HuH-7 (cell line): Measurements from ENCODE around the gene RGS10.
"Not testable (repeated sequence)": the region's sequence is repeated elsewhere in the genome, so short reads cannot be mapped to it uniquely, and the experiment has no call there.

Source experiments
- DNase-seq: peaks from one replicate; pipeline ENCODE4 v3.0.0; 2011; ENCODE audit warnings: low spot score

The RGS10 gene, protein sequence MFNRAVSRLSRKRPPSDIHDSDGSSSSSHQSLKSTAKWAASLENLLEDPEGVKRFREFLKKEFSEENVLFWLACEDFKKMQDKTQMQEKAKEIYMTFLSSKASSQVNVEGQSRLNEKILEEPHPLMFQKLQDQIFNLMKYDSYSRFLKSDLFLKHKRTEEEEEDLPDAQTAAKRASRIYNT

GRCh38 chr10:119542357-119542987, at the start of gene RGS10:
Gene RGS10, minus strand, starts transcription at chr10:119542719. Its CDS starts 81 bp downstream, at chr10:119542638.
- peak; percentile 56 for DNase-seq

- no peak for DNase-seq
These were observed 45.6 kb upstream of the RGS10 start for GRCh38 chr10:119588071-119588470.

- no peak for DNase-seq
These were observed 35.8 kb upstream of the RGS10 start for GRCh38 chr10:119578355-119578754.

DNA sequence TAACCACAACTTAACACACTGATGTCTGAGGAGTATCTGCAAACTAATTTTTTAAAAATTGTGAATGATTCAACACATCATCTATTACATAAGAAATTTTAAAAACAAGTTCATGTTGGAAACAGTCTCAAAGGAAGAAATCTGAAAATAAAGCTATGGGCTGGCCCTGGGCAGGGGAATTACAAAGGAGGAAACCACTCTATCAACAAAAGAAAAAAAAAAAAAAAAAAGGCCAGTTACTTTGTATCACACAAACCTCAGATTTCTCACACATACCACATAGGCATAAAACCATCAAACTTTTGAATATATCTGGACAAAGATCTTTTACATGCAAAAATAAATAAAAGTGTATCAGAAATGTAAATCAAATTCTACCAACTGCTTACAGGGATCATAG, 33.5 kb upstream of the RGS10 start:
- DNase-seq, result no peak

DNA sequence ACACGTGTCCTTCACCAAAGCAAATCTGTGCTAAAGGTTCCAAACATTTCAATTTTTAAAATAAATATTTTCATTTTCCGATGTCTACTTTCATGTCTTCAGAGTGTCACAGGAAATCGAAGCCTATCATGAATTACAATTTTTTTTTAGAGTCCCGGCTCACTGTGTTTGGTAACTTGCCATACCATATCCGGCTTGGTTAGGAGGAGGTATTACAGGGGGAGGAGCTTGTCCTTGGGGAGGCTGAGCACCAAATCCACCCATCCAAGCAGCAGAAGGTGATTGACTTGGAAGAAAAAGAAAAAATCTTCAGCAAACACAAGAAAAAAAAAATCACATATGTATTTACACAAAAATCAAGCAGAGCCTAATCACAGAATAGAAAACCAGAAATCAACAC, 33.0 kb upstream of the RGS10 start:
- no peak for DNase-seq

- no peak for DNase-seq
These were observed 25.5 kb upstream of the RGS10 start for GRCh38 chr10:119567978-119568377.

- DNase-seq, result no peak
These were observed 19.6 kb upstream of the RGS10 start for GRCh38 chr10:119562097-119562496.

GRCh38 chr10:119559511-119559910, 17.0 kb upstream of the RGS10 start:
- DNase-seq, result not testable (repeated sequence)

- DNase-seq, result not testable (repeated sequence)
These were observed 13.6 kb upstream of the RGS10 start for GRCh38 chr10:119556081-119556480.

GRCh38 chr10:119555178-119555784, 12.8 kb upstream of the RGS10 start:
- DNase-seq, result no peak

- no peak for DNase-seq
These were observed 8.3 kb upstream of the RGS10 start for GRCh38 chr10:119550827-119551226.

DNA sequence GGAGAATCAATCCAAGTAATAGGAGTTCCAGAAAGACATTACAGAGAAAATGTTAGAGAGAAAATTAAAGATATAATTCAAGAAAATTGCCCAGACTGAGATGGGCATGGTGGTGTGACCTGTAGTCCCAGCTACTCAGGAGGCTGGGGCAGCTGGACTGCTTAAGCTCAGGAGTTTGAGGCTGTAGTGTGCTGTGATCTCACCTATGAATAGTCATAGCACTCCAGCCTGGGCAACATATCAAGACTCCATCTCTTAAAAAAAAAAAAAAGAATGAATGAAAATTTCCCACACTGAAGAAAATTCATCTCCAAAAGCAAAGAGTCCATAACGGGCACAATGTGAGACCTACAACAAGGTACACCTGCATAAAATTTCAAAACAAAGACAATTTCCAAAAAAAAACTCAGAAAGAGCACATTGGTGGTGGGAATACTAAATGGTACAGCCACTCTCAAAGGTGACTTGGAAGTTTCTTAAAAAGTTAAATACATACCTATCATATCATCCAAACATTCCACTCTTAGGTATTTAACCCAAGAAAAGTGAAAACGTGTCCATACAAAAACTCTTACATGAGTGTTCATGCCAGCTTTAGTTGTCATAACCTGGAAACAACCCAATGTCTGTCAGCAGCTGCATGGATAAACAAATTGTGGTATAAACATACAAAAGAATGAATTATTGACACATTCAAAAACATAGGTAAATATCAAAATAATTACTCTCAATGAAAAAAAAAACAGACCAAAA, 6.9 kb upstream of the RGS10 start:
- no peak for DNase-seq

DNA sequence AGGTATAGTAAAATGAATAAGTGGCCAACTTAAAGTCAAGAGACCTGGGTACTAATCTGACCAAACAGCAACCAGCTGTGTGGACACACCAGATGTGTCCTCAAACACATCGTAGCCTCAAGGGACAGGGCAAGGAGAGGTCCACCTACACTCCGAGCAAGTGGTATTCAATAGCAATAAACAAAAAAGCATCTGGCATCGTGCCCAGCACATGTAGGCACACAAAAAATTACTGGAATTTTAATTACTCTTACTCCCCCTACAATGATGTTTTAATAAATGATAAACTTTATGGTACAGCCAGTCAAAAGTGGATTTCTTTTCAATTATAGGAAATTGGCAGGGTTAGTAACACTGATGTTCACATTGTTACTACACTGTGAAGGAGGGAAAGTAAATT, 3.5 kb upstream of the RGS10 start:
- DNase-seq, result no peak

DNA sequence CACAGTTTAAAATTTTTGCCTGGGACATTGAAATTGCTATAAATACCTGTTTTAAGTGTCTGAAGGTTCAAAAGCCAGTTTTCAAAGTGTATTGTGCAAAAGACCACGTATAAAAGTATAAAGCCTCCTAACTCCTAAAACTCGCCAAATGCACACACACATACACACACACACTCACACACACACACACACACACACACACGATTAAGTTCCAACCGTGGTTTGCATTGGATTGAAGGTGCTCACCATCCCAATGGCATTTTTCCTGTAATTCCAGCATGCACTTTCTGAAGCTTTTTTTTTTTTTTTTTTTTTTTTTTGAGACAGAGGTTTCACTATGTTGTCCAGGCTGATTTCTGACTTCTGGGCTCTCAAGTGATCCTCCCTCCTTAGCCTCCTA, 2.8 kb upstream of the RGS10 start:
- DNase-seq, result no peak

DNA sequence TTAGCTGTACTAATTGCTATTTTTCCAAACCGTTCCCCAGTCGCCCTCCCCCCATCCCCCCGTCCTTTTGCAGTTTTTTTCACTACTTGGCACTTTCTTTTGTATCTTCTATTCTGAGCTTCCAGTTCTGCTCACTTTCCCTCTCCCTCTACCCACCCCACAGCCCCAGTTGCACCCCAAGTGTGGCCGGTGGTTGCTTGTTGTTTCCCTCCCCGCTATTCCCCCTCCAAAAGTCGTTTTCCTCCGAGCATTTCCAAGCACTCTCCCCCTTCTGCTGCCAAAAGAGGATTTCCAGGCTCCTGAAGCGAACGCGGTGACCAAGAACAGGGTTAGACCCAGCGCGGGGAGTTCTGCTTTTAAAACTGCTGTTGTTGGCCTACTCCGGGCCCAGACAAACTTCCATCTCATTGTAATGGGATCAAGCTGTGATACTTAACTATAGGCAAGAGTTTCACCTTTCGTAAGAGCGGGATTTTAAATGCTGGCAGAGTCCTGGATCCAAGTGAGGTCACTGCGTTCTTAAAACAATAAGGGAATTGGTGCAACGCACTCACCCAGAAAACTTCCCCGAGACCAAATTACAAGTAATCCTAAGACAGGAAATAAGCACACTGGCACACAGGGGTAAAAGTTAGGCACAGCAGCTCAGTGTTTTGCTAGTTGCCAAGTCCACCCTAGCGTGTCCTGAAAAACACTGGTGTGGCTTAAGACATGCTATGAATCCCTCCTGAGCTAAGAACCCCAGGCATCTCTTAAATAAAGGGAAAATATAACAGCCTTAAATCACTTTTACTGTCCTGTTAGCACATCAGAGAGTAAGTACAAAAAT, 1.5 kb upstream of the RGS10 start:
- no peak for DNase-seq

DNA sequence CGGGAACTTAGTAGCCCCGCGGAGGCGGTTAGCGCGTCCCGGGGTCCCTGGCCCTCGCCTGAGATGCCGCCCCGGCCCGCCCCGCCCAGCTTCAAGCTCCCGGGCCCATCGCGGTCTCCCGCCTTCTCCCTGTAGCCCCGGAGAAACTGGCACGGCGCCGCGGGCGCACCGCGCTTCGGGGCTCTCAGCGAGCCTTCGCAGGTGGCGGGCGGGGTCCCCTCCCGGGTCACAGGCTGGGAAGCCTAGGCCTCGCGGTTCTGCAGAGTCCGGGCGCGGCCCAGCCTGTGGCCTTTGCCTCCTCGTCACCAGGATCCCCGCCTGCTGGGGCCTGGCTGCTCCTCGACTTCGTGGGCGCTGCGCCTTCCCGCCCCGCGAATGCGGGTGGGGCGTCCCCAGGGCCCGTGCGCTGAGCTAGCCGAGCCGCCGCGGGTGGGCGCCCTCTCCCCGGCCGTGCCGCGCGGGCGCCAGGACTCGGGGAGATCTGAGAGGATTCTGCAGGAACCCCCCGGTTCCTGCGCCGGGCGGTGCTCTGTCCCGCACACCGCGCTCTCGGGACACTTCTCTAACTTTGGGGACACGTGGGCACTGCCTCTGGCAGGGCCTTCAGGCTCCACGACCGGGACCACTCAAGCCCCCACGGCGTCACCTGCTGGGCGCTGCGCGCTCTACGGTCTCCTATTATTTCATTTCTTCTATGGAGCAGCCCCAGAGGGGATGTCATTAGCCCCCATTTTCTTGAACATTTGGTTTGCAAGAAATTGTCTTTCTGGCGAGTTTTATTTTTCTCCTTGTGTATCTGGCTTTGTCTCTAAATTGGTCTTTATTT, 682 bp upstream of the RGS10 start:
- peak; percentile 69 for DNase-seq

DNA sequence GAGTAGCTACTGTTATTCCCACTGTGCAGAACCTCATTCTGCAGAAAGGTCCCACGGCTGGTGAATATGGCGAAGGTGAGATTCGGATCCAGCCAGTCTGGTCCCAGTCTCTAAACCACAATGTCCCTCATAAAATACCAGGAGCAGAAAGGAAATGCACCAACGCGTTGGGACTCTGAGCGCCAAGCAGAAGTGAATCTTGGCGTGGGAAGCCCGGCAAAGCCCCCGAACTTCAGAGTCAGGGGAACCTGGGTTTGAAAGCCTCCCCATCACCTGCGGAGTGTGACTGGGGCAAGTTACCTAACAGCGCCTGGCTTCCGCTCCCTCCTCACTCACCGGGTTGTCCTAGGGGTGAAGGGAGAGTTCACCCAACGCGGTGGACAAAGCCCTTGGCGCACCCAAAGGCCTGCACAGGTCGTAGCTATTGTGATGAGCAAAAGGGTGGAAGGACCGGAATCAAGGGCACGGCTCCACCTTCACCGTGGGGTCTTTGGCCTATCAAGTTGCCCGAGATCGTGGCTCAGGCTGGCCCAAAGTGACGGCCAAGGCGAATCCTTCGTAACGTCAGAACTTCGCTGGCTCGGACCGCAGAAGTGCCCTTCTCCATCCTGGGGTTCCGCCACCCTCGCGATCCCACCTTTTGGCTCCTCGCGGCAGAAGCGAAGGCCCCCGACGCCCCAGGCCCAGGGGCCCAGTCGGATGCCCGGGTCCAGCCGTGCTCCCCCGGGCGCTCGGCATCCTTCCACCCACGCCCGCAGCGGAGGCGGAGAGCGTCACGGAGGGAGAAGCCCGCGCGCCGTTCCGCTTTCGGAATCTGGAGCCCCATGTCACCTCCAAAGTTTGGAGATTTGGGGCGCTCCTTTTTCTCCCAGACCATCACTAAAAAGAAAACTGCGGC, 811 bp downstream of the RGS10 start:
- DNase-seq, result no peak

- DNase-seq, result no peak
These were observed 1.5 kb downstream of the RGS10 start for GRCh38 chr10:119541046-119541445.

- DNase-seq, result no peak
These were observed 2.5 kb downstream of the RGS10 start for GRCh38 chr10:119540038-119540437.

DNA sequence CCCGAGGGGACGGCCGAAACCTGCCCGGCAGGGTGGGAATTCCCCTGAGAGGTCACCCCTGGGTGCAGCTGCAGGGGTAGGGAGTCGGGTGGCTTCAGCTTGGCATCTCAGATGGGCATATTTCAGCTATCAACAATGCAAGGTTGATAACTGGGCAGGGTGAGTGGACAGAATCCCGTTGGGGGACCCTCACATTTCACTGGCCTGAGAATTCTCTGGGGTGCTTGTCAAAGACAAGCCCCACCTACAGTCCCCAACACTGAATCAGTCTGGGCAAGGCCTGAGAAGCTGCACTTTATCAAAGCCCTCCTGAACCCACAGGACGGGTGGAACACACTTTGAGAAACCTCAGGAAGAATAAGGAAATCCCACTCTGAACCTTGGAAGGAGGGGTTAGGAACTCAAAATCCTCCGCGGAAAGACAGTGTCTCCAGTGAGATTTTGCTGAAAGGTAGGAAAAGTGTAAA, 3.1 kb downstream of the RGS10 start:
- no peak for DNase-seq
